Adipose tissue (tissue), 3 donors: Measurements from ENCODE around the gene ARHGAP28. TPM values are rescaled to one million over a fixed set of nuclear protein-coding genes. Genes with fewer than 3 reads are reported as not detected.
"Not testable (repeated sequence)": the region's sequence is repeated elsewhere in the genome, so short reads cannot be mapped to it uniquely, and the experiment has no call there.

ENCODE experiments used
- H3K27ac ChIP-seq: one replicate; pipeline ENCODE4 v1.5.1; 2013; ENCODE audit warnings: low read depth, low read length
- WGBS, 3 donors: extraction: QIAGEN DNeasy Blood & Tissue Kit; methylation state at CpG; one replicate each; pipeline ENCODE4 v1.1.7; 2013; 5-methylcytosine and 5-hydroxymethylcytosine counted together
- polyA plus RNA-seq, 3 donors: library from polyadenylated mRNA; stranded (reverse); fragments of 200-250 nt; gene quantifications; one replicate each; pipeline ENCODE4 v1.2.3, GENCODE V29; 2013
- donor health status: healthy with polysubstance abuse.
- donor health status: Bipolar disorder and iron deficiency.
- donor health status: healthy.

Gene ARHGAP28
- polyA plus RNA-seq, 3 donors: 2.5 to 4.4 (median 3.1) TPM

DNA sequence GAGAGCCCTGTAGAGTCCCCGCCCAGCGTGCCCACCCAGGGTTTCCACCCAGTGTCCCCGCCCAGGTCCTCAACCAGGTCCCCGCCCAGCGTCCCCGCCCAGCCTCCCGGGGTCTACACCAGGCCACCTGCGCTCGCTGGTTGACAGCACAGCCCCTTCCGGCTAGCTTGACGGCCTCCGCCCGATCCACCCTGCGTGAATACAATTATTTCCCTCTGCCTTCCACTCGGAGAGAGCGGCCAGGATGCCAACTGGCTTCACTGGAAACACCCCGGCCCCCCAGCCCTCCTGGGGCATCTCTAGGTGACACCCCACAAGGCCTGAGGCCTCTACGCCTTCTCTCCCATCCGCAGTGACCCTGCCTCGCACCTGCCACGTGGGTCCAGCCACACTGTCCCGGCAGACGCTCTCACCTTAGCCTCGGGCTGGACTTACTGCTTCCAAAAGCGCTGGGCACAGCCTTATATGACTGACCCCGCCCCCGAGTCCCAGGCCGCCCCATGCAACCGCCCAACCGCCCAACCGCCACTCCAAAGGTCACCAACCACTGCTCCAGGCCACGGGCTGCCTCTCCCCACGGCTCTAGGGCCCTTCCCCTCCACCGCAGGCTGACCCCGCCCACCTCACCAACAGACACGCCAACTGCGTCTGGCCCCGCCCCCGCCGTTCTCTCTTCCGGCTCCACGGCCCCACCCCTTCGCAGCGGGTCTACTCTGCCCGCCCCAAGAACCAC is 200.0 kb downstream of the ARHGAP28 start:
- 89 to 93% (median 91%) methylated on average over 40 to 45 of the region's 45 CpGs for WGBS, 3 donors
- H3K27ac ChIP-seq: no peak overlapping the region

DNA sequence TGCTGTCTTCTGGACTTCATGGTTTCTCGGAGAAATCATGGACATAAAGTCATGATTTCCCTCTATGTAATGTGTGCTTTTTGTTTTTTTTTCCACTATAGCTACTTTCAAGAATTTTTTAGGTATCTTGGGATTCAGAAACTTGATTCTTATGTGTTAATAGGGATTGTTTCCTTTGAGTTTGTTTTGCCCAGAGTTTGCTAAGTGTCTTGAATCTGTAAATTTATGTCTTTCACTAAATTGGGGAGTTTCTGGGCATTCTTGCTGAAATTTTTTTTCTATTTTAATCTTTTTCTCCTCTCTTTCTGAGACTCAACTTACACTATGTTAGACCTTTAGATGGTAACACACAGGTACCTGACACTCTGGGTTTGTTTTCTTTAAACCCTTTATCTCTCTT is 205.3 kb downstream of the ARHGAP28 start:
- no peak overlapping the region for H3K27ac ChIP-seq
- 89 to 97% (median 96%) methylated on average over 1 of the region's 1 CpG for WGBS, 3 donors

DNA sequence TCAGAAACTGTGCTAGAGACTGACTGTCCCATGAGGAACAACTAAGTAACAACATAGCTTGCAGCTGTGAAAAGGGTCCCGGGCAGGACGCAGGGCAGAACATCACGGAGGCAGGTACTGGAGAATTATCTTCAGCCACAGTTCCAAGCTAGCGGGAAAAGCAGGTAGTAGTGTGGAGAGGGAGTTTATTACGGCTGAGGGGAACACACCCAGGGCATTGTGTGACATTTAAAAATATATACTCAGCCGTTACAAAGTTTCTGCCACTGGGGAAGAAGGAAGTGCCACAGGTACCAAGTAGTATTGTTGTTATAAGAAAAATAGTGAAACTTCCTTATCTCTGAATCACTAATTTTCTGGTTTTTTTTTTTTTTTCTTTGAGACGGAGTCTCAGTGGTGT is 208.5 kb downstream of the ARHGAP28 start:
- H3K27ac ChIP-seq: no peak overlapping the region
- WGBS, 3 donors: 36 to 74% (median 37%) methylated on average over 7 of the region's 7 CpGs

DNA sequence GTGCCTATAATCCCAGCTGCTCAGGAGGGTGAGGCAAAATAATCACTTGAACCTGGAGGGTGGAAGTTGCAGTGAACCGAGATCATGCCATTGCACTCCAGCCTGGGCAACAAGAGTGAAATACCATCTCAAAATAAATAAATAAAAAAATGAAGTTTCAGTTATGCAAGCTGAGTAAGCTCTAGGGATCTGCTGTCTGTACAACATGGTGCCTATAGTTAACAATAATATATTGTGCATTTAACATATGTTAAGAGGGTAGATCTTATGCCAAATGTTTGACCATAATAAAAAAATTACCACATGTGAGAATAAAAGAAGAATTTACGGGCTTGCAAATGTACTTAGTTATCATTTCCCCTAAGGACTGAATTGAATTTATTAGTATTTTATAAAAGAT is 208.9 kb downstream of the ARHGAP28 start:
- 71 to 92% (median 74%) methylated on average over 2 of the region's 2 CpGs for WGBS, 3 donors
- not testable (repeated sequence) for H3K27ac ChIP-seq

DNA sequence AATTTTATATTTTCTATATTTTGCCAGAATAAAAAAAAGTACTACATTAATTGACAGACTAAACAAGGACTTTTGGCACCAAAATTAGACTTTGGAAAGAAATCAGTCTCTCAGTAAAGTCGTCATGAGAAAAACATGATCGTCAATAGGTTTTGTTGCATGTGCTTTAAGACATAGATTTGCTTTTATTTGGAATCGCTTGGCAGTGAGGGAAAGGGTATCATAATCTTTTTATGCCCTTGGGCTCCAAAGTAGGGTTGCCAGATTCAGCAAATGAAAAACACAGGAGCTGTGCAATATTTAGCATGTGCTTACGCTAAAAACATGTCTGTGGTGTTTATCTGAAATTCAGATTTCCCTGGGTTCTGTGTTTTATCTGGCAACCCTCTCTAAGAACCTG is 210.5 kb downstream of the ARHGAP28 start:
- 42 to 95% (median 86%) methylated on average over 4 of the region's 4 CpGs for WGBS, 3 donors
- no peak overlapping the region for H3K27ac ChIP-seq

DNA sequence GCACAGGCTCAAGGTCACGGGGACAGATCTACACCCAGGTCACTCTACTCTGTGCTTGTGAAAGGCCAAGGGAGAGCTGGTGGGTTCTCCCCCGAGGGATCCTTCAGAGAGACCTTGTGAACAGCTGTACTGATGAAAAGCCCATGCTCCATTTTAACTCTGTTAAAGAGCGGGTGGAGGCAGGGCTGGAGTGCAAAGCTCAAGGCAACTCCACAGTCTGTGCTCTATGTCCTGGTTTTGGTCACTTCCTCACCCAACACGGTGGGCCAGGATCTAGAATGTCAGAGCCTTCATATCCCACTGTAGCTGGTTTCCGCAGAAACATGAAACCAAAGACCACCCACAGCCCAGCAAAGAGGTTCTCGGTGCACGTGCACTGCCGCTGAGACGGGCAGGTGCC is 210.9 kb downstream of the ARHGAP28 start:
- no peak overlapping the region for H3K27ac ChIP-seq
- WGBS, 3 donors: 73 to 92% (median 86%) methylated on average over 9 of the region's 9 CpGs

DNA sequence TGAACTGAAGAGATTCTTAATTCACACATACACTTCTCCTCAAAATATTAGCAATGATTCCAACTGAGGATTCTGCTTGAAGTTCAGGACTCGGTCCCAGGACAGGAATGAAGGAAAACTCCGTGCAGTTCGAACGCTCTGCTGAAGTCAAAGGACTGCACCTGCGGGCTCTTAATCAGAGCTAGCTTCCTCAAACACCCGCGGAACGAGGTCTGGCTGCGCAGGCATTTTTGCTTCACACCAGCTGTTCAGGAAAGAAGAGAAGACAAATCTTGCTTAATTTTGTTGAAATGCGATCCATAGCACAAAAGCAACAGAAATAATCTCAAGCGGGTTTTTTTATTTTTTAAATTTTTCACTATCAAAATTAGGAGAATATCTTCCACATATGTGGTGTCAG is 212.5 kb downstream of the ARHGAP28 start:
- H3K27ac ChIP-seq: no peak overlapping the region
- 41 to 60% (median 48%) methylated on average over 11 of the region's 11 CpGs for whole genome bisulfite sequencing, 3 donors

DNA sequence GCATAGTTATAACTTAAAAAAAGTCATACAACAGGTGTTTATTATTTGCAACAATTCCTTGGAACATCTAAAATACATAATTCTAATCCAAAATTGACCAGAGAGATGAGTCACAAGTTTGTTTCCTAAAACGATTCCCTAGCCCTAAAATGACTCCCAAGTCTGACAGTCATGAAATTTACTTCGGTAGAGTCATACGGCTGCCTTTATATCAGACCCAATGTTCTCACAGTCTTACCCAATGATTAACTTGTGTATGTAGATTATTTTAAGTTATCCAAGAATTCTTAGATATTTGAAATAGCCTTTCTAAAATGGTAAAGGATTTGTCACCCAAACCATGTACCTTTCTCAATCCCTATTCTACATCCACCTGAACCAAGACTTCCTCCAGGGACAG is 213.2 kb downstream of the ARHGAP28 start:
- WGBS, 3 donors: 40 to 88% (median 78%) methylated on average over 3 of the region's 3 CpGs

DNA sequence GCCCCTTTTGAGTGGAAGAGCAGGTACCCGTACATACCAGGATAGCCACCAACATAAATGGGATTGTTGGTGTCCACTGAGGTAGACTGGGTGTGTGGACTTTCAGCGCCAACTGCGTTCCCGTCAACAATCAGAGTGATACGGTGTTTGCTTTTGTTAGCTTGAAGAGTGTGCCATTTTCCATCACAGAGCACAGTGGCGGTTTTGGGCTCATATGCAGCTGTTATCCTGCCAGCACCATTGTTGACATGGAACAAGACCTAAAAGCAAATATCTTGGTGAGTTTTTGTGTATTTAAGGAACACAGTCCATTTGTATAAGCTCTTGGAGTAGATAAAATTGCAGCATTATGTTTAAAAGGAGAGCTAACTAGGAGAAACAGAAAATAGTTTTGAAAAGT is 213.6 kb downstream of the ARHGAP28 start:
- no peak overlapping the region for H3K27ac ChIP-seq
- 60 to 96% (median 87%) methylated on average over 6 of the region's 6 CpGs for WGBS, 3 donors

More for the DNA sequence above, 213.2 kb downstream of the ARHGAP28 start:
- no peak overlapping the region for H3K27ac ChIP-seq

DNA sequence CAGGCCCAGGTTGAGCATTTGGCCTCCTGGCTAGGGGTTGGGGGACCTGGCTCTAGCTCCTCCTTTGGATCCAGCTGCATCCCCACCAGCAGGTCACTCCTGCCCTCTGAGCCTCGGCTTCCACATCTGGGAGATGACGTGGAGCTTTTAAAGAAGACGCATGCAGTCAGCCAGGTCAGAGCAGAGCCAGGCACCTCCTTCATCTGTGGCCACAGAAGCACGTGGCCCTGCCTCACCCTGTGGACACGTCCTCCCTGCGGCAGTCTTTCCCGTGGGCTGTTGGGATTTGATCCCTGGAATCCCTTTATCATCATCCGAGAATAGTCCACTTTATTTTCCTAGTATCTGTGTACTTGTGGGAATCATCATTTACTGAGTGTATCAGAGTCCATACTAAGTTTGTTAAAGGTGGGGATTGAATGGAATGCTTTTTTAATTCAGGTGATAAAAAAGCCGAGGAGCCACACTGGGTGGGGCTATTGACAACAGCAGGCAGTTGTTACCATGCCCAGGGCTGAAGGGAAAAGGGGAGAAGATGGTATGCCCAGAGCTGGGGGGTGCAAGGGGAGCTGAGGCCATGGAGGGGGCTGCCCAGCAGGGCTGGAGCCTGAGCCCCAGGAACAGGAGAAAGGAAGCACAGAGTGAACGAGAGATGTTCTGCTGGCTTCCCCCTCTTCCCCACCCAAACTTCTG is 218.0 kb downstream of the ARHGAP28 start:
- WGBS, 3 donors: 72 to 80% (median 76%) methylated on average over 10 of the region's 10 CpGs
- no peak overlapping the region for H3K27ac ChIP-seq

DNA sequence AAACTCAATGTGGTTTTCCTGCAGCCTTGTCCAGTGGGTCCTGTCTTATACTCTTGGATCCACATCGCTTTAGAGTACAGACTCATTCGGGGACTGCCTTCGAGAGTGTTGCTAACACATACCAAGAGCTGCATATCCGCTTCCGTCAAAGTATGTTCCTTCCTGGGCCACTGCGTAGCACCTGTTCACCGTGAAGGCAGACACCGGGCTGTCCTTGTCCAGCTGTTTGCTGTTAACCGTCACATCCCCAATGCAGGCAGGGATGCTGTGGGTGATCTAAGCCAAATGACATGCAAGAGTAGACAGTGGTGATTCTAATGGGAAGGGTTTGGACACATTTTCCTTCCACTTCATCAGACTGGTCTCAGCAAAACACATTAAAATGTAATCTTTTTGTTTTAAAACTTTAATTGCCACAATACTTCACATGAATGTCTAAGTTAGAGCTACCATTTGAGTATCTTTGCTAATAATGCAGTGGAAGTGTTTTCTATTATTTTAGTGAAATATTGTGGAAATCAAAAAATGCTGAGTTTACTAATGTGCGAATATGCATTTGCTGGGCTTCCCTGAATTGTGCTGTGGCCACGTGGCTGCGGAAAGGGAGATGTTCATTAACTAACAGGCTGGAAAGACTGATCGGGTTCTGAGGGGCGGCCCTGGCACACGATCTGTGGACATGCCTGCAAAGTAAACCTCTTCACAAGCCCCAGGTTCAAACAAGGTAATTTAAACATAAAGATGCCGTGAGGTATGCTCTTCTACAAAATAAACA is 219.0 kb downstream of the ARHGAP28 start:
- 64 to 87% (median 81%) methylated on average over 16 of the region's 16 CpGs for WGBS, 3 donors
- H3K27ac ChIP-seq: no peak overlapping the region

DNA sequence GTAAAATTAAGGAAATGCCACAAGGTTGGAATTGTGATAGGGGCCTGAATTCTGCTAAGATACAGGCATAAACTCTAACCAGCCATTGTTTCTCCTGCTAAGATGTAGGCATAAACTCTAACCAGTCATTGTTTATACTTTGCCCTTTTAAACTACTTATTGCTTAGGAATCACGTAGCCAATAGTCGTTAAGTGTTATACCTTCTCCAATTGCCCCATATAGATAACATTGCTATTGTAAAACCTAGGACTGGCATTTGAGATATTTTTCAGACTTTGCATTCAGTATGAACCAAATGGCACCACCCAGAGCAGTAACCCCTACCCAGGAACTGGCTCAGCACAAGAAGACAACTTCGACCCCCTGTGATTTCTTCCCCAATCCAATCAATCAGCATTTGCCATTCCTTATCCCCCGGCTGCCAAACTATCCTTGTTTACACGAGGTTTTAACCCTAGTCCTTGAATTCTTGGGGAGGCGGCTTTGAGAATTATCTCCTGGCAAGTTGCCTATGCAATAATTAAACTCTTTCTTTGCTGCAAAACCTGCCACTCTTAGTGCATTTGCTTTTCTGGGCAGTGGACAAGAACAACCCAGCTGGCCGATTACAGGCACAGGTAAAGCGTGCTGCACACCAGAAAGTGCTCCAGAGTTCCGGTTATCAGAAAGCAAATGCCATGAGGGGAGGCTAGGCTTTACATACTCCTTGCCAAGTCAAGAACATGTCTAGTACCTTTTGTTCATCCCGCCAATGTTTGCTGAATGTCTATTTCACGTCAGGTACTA is 220.5 kb downstream of the ARHGAP28 start:
- no peak overlapping the region for H3K27ac ChIP-seq
- 36 to 74% (median 71%) methylated on average over 11 of the region's 11 CpGs for whole genome bisulfite sequencing, 3 donors

DNA sequence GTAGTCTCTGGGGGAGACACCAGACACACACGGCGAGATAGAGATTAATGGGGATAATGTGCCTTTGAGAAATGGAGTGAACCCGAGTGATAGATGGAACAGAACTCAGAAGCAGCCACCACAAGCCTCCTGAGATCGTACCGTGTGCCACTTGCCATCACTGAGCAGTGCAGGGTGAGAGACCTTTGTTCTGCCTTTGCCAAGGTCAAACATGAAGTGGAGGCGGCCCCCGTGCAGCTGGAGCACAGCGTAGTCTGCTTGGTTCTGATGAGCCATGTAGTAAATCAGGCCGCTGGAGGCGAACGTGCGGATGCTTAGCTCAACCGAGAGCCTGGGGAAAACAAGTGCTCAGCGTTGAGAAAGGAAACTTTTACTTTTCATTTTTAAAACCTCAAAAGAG is 221.1 kb downstream of the ARHGAP28 start:
- no peak overlapping the region for H3K27ac ChIP-seq
- 28 to 80% (median 78%) methylated on average over 14 of the region's 14 CpGs for WGBS, 3 donors

DNA sequence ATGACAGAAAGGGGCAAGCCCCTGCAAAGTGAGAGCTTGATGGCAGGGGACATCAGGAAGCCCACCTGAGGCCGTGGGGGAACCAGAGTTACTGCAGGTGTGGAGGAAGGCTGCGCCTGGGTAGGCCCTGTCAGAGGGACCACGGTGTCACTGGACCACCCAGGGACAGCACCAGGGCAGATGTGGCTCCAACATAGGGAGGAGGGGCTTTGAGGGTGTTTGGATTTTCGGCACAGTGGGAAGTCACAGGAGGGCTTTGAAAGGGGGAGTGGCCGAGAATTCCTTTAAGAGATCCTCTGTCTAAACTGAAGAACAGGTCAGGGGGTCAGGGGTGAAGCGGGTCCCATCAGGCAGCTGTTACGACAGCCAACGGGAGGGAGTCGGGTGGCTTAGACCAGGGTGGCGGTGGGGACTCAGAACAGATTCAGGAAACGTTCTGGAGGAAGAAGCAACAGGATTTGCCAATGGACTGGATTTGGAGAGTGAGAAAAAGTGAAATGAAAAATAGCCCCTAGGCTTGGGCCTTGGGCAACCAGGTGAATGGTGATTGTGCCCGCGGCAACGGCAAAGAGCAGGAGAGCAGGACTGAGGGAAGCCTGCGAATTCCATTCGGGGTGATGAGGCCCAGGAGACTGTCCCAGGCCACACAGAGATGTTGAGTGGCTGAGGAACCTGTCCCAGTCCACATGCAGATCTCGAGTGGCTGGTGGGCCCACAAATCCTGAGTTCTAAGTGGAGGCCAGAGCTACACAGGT is 222.0 kb downstream of the ARHGAP28 start:
- no peak overlapping the region for H3K27ac ChIP-seq
- WGBS, 3 donors: 76 to 90% (median 76%) methylated on average over 17 of the region's 17 CpGs

DNA sequence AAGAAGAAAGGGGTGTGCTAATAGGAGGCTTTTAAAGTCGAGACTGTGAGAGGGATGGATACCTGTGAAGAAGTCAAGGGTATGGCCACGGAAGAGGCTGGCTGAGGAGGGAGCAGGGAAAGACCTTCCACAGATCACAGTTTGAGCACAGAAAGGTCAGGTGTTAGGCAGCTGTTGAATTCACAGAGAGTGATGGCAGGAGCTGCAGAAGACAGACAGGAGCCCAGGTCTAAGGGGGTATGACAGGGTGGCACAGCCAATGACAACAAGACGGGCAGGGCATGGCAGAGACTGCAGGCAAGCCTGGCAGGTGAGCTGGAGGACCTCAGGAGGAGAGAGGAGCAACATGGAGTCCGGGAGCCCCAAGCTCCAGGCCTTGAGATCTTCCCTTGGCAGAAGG is 225.0 kb downstream of the ARHGAP28 start:
- 59 to 94% (median 86%) methylated on average over 4 of the region's 4 CpGs for WGBS, 3 donors
- H3K27ac ChIP-seq: no peak overlapping the region

DNA sequence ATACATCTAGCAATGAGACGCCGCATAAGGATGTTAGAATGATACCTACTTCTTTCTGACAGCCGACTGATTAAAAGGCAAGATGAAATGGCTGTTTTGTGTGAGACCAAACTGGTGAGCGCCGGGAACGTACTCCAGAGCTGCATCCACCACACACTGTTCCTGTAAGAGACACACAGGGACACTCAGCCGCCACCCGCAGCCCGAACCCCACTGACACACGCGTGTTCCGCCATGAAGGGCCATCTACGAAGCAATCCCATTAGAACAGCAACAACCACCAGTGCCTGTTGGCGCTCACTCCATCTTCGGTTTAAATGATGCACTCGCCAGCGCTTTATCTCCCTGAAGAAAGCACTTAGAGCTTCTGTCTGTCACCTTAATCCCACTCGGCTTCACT is 225.8 kb downstream of the ARHGAP28 start:
- H3K27ac ChIP-seq: no peak overlapping the region
- 95 to 97% (median 97%) methylated on average over 18 of the region's 18 CpGs for WGBS, 3 donors

DNA sequence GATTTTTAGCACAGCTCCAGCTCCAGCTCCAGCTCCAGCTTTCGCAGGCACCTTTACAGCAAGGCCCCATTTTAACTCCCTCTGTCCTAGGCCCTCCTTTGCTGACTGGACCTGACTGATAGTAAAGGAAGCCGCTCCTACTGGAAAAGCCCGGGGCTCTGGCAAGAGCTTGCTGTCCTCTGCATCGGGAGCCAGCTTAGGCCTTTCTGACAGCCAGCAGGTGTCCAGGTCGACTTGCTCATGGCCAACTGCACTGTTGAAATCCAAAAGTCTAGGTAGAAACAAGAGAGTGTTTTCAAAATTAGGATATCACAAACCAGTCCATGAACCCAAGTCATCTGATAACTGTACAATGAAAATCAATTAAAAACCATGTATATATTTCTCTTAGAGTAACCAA is 227.0 kb downstream of the ARHGAP28 start:
- 58 to 92% (median 90%) methylated on average over 5 of the region's 5 CpGs for WGBS, 3 donors
- H3K27ac ChIP-seq: no peak overlapping the region

DNA sequence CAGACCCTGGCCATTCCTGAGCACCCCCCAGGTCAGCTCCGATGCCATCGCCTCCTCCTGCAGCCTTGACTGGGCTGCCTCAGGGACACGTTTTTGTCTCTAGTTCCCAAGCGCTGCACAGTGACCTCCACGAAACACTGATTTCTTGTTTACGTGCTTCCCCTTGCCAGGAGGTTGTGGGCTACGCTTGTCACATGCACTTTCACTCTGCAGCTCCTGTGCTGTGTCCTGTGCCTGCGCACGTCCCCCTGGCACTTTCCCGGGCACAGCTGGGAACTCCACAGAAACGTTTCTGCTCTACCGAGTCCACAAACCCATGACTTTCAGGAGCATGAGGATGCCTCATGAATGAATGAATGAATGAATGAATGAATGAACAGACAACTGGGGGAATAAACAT is 227.5 kb downstream of the ARHGAP28 start:
- no peak overlapping the region for H3K27ac ChIP-seq
- WGBS, 3 donors: 38 to 94% (median 93%) methylated on average over 12 of the region's 12 CpGs
